ENCODE measurements around the gene BRWD1.

BRWD1 gene

GRCh38 chr21:39134288-39134810 is 179.1 kb downstream of the BRWD1 start:
- no peak for DNase-seq (ENCODE audit: low read depth)
